ENCODE measurements around the gene AVP. TPM values are rescaled to one million over a fixed set of nuclear protein-coding genes. Genes with fewer than 3 reads are reported as not detected.

AVP gene
- total and polyA plus RNA-seq, 2 of the 13 experiments (the other 11 are each of a cell fraction or from before 2014, with no cell fraction given) = 0.12 TPM; not detected in 1

DNA sequence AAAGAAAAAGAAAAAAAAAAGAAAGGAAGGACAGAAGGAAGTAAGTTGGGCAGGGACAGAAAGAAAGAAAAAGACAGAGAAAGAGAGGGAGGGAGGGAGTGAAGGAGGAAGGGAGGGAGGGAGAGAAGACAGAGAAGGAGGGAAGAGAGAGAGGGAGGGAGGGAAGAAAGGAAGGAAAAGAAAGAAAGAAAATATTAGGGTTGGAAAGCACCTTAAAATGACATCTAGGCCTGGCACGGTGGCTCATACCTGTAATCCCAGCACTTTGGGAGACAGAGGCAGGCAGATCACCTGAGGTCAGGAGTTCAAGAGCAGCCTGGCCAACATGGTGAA, 42.0 kb upstream of the AVP start (continued):
- TF ChIP-seq, protein P1, sequence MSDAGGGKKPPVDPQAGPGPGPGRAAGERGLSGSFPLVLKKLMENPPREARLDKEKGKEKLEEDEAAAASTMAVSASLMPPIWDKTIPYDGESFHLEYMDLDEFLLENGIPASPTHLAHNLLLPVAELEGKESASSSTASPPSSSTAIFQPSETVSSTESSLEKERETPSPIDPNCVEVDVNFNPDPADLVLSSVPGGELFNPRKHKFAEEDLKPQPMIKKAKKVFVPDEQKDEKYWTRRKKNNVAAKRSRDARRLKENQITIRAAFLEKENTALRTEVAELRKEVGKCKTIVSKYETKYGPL (CRISPR knock-in tag; IDR thresholded peaks at IDR 0.05) = no peak
- TF ChIP-seq NONO (IDR thresholded peaks at IDR 0.05) = peak; percentile 57; the same call in 1 of the 2 replicates
- no peak for TF ChIP-seq NONO (CRISPR knock-in tag; conservative IDR thresholded peaks at IDR 0.05)
- TF ChIP-seq ZNF329 (CRISPR knock-in tag; IDR thresholded peaks at IDR 0.05; ENCODE audit: low read depth) = no peak
- TF ChIP-seq NAIF1 (CRISPR knock-in tag; IDR thresholded peaks at IDR 0.05; ENCODE audit: borderline replicate concordance) = no peak
- TF ChIP-seq ATF7-NPFF (CRISPR knock-in tag; IDR thresholded peaks at IDR 0.05; ENCODE audit: low read depth) = no peak
- no peak for TF ChIP-seq ETV6 (CRISPR knock-in tag; conservative IDR thresholded peaks at IDR 0.05)
- peak; percentile 42; the same call in 1 of the 2 replicates for TF ChIP-seq CREM (IDR thresholded peaks at IDR 0.05)
- TF ChIP-seq CREM (CRISPR knock-in tag; IDR thresholded peaks at IDR 0.05) = no peak
- no peak for TF ChIP-seq ZKSCAN8 (CRISPR knock-in tag; IDR thresholded peaks at IDR 0.05; ENCODE audit: borderline replicate concordance)
- TF ChIP-seq, protein P2, sequence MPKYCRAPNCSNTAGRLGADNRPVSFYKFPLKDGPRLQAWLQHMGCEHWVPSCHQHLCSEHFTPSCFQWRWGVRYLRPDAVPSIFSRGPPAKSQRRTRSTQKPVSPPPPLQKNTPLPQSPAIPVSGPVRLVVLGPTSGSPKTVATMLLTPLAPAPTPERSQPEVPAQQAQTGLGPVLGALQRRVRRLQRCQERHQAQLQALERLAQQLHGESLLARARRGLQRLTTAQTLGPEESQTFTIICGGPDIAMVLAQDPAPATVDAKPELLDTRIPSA (CRISPR knock-in tag; IDR thresholded peaks at IDR 0.05; ENCODE audit: borderline replicate concordance) = no peak
- TF ChIP-seq, protein P3, sequence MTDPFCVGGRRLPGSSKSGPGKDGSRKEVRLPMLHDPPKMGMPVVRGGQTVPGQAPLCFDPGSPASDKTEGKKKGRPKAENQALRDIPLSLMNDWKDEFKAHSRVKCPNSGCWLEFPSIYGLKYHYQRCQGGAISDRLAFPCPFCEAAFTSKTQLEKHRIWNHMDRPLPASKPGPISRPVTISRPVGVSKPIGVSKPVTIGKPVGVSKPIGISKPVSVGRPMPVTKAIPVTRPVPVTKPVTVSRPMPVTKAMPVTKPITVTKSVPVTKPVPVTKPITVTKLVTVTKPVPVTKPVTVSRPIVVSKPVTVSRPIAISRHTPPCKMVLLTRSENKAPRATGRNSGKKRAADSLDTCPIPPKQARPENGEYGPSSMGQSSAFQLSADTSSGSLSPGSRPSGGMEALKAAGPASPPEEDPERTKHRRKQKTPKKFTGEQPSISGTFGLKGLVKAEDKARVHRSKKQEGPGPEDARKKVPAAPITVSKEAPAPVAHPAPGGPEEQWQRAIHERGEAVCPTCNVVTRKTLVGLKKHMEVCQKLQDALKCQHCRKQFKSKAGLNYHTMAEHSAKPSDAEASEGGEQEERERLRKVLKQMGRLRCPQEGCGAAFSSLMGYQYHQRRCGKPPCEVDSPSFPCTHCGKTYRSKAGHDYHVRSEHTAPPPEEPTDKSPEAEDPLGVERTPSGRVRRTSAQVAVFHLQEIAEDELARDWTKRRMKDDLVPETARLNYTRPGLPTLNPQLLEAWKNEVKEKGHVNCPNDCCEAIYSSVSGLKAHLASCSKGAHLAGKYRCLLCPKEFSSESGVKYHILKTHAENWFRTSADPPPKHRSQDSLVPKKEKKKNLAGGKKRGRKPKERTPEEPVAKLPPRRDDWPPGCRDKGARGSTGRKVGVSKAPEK (CRISPR knock-in tag; IDR thresholded peaks at IDR 0.05; ENCODE audit: borderline replicate concordance) = no peak; the same call in 1 of the 2 replicates
- TF ChIP-seq NR2C2 (CRISPR knock-in tag; IDR thresholded peaks at IDR 0.05; ENCODE audit: borderline replicate concordance) = peak; percentile 54; the same call in 1 of the 2 replicates
- TF ChIP-seq STAT5B (CRISPR knock-in tag; IDR thresholded peaks at IDR 0.05) = no peak
- TF ChIP-seq RFXANK (CRISPR knock-in tag; IDR thresholded peaks at IDR 0.05) = no peak
- TF ChIP-seq CEBPG (CRISPR knock-in tag; IDR thresholded peaks at IDR 0.05) = no peak
- TF ChIP-seq TMF1 (CRISPR knock-in tag; IDR thresholded peaks at IDR 0.05; ENCODE audit: low read depth) = no peak
- TF ChIP-seq, protein P4, sequence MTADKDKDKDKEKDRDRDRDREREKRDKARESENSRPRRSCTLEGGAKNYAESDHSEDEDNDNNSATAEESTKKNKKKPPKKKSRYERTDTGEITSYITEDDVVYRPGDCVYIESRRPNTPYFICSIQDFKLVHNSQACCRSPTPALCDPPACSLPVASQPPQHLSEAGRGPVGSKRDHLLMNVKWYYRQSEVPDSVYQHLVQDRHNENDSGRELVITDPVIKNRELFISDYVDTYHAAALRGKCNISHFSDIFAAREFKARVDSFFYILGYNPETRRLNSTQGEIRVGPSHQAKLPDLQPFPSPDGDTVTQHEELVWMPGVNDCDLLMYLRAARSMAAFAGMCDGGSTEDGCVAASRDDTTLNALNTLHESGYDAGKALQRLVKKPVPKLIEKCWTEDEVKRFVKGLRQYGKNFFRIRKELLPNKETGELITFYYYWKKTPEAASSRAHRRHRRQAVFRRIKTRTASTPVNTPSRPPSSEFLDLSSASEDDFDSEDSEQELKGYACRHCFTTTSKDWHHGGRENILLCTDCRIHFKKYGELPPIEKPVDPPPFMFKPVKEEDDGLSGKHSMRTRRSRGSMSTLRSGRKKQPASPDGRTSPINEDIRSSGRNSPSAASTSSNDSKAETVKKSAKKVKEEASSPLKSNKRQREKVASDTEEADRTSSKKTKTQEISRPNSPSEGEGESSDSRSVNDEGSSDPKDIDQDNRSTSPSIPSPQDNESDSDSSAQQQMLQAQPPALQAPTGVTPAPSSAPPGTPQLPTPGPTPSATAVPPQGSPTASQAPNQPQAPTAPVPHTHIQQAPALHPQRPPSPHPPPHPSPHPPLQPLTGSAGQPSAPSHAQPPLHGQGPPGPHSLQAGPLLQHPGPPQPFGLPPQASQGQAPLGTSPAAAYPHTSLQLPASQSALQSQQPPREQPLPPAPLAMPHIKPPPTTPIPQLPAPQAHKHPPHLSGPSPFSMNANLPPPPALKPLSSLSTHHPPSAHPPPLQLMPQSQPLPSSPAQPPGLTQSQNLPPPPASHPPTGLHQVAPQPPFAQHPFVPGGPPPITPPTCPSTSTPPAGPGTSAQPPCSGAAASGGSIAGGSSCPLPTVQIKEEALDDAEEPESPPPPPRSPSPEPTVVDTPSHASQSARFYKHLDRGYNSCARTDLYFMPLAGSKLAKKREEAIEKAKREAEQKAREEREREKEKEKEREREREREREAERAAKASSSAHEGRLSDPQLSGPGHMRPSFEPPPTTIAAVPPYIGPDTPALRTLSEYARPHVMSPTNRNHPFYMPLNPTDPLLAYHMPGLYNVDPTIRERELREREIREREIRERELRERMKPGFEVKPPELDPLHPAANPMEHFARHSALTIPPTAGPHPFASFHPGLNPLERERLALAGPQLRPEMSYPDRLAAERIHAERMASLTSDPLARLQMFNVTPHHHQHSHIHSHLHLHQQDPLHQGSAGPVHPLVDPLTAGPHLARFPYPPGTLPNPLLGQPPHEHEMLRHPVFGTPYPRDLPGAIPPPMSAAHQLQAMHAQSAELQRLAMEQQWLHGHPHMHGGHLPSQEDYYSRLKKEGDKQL (CRISPR knock-in tag; IDR thresholded peaks at IDR 0.05; ENCODE audit: low read depth) = no peak
- TF ChIP-seq, protein P5, sequence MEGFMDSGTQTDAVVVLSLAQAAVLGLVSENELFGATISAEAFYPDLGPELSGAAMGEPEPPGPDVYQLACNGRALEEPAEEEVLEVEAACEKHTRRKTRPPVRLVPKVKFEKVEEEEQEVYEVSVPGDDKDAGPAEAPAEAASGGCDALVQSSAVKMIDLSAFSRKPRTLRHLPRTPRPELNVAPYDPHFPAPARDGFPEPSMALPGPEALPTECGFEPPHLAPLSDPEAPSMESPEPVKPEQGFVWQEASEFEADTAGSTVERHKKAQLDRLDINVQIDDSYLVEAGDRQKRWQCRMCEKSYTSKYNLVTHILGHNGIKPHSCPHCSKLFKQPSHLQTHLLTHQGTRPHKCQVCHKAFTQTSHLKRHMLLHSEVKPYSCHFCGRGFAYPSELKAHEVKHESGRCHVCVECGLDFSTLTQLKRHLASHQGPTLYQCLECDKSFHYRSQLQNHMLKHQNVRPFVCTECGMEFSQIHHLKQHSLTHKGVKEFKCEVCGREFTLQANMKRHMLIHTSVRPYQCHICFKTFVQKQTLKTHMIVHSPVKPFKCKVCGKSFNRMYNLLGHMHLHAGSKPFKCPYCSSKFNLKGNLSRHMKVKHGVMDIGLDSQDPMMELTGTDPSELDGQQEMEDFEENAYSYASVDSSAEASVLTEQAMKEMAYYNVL (CRISPR knock-in tag; IDR thresholded peaks at IDR 0.05; ENCODE audit: borderline replicate concordance) = peak; percentile 60; the same call in 1 of the 2 replicates
- no peak for TF ChIP-seq MED13 (CRISPR knock-in tag; IDR thresholded peaks at IDR 0.05)

Measured in HepG2 (cell line).